Lower leg skin (tissue), 3 donors: Measurements from ENCODE around the gene FANCL.

Experiments
- POLR2A ChIP-seq, 2 donors: fragments of 450-650 bp; IDR thresholded peaks; one replicate each; pipeline ENCODE4 v1.6.1; 2016 to 2017; ENCODE audit warnings: antibody characterized with exemption in 2 of 2, mild to moderate bottlenecking in 1 of 2, moderate library complexity in 1 of 2
- TF ChIP-seq, protein P1 (sequence below), 3 donors: fragments of 450-650 bp; IDR thresholded peaks; one replicate each; pipeline ENCODE4 v1.5.1; 2016; ENCODE audit warnings: antibody characterized with exemption in 3 of 3, mild to moderate bottlenecking in 3 of 3, moderate library complexity in 2 of 3

GRCh38 chr2:58137221-58137620 lies 103.9 kb downstream of the FANCL start:
- no peak for TF ChIP-seq POLR2A (IDR thresholded peaks at IDR 0.05)
- TF ChIP-seq, protein P1, sequence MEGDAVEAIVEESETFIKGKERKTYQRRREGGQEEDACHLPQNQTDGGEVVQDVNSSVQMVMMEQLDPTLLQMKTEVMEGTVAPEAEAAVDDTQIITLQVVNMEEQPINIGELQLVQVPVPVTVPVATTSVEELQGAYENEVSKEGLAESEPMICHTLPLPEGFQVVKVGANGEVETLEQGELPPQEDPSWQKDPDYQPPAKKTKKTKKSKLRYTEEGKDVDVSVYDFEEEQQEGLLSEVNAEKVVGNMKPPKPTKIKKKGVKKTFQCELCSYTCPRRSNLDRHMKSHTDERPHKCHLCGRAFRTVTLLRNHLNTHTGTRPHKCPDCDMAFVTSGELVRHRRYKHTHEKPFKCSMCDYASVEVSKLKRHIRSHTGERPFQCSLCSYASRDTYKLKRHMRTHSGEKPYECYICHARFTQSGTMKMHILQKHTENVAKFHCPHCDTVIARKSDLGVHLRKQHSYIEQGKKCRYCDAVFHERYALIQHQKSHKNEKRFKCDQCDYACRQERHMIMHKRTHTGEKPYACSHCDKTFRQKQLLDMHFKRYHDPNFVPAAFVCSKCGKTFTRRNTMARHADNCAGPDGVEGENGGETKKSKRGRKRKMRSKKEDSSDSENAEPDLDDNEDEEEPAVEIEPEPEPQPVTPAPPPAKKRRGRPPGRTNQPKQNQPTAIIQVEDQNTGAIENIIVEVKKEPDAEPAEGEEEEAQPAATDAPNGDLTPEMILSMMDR (IDR thresholded peaks at IDR 0.05): no peak
